ENCODE results near the gene CAMTA1.

- TF ChIP-seq, protein P1, sequence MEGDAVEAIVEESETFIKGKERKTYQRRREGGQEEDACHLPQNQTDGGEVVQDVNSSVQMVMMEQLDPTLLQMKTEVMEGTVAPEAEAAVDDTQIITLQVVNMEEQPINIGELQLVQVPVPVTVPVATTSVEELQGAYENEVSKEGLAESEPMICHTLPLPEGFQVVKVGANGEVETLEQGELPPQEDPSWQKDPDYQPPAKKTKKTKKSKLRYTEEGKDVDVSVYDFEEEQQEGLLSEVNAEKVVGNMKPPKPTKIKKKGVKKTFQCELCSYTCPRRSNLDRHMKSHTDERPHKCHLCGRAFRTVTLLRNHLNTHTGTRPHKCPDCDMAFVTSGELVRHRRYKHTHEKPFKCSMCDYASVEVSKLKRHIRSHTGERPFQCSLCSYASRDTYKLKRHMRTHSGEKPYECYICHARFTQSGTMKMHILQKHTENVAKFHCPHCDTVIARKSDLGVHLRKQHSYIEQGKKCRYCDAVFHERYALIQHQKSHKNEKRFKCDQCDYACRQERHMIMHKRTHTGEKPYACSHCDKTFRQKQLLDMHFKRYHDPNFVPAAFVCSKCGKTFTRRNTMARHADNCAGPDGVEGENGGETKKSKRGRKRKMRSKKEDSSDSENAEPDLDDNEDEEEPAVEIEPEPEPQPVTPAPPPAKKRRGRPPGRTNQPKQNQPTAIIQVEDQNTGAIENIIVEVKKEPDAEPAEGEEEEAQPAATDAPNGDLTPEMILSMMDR (IDR thresholded peaks at IDR 0.05; ENCODE audit: borderline replicate concordance, extremely low read depth, low read length, poor library complexity, severe bottlenecking) = no peak
- TF ChIP-seq EZH2 (IDR thresholded peaks at IDR 0.05; ENCODE audit: borderline replicate concordance, low read depth, low read length, severe bottlenecking) = no peak
Observed at GRCh38 chr1:7459914-7460313, 674.7 kb downstream of the CAMTA1 start.

Data from DND-41 (cell line).